HepG2 (cell line): Measurements from ENCODE around the gene ZNF221. TPM values are rescaled to one million over a fixed set of nuclear protein-coding genes. Genes with fewer than 3 reads are reported as not detected.

Source experiments
- ESRRA ChIP-seq: sonication (generic); formaldehyde crosslinking; IDR thresholded peaks from 2 replicates; pipeline ENCODE4 v1.5.1; 2020; ENCODE audit warnings: mild to moderate bottlenecking, low read depth, missing genetic modification reagents
- HOXD1 ChIP-seq: sonication (generic); formaldehyde crosslinking; IDR thresholded peaks from 2 replicates; pipeline ENCODE4 v1.5.0; 2020; ENCODE audit warnings: missing genetic modification reagents
- NFE2 ChIP-seq: sonication (generic); formaldehyde crosslinking; IDR thresholded peaks from 2 replicates; pipeline ENCODE4 v1.4.0; 2020; ENCODE audit warnings: missing genetic modification reagents
- PHF20 ChIP-seq: sonication (generic); formaldehyde crosslinking; IDR thresholded peaks from 2 replicates; pipeline ENCODE4 v1.5.0; 2020; ENCODE audit warnings: mild to moderate bottlenecking, missing genetic modification reagents
- PHF5A ChIP-seq: IDR thresholded peaks from one replicate; pipeline ENCODE4 v1.6.1; 2018; ENCODE audit warnings: low read depth, missing genetic modification reagents; ENCODE audit not compliant: unreplicated experiment
- POLR2A ChIP-seq, 2 experiments: IDR thresholded peaks; 2 replicates each; pipeline ENCODE4 v1.6.1; 2011; ENCODE audit warnings: low read depth in 2 of 2, low read length in 2 of 2, mild to moderate bottlenecking in 1 of 2, moderate library complexity in 1 of 2; ENCODE audit not compliant: insufficient read depth in 1 of 2
- TFDP2 ChIP-seq: sonication (generic); formaldehyde crosslinking; IDR thresholded peaks from 2 replicates; pipeline ENCODE4 v1.4.0; 2020; ENCODE audit warnings: missing genetic modification reagents
- ZNF441 ChIP-seq: sonication (generic); formaldehyde crosslinking; IDR thresholded peaks from 2 replicates; pipeline ENCODE4 v1.7.0; 2021; ENCODE audit warnings: missing genetic modification reagents, borderline replicate concordance
- ZNF446 ChIP-seq: sonication (generic); formaldehyde crosslinking; IDR thresholded peaks from 2 replicates; pipeline ENCODE4 v1.5.0; 2020; ENCODE audit warnings: mild to moderate bottlenecking, missing genetic modification reagents
- ZNF646 ChIP-seq: sonication (generic); formaldehyde crosslinking; IDR thresholded peaks from 2 replicates; pipeline ENCODE4 v1.9.0; 2021; ENCODE audit warnings: mild to moderate bottlenecking, missing genetic modification reagents
- ZNF703 ChIP-seq: sonication (generic); formaldehyde crosslinking; IDR thresholded peaks from 2 replicates; pipeline ENCODE4 v1.5.1; 2020; ENCODE audit warnings: missing genetic modification reagents, mild to moderate bottlenecking, moderate library complexity, borderline replicate concordance
- polyA plus RNA-seq, 8 experiments: library from polyadenylated mRNA; depleted of rRNA in 3 of 8; stranded (reverse) in 7 of 8; unstranded in 1 of 8; fragments of >200 nt; fragmentation: Illumina TruSeq in 4 of 8; extraction: Trizol in 4 of 8; gene quantifications; 2 replicates each; pipeline versions ENCODE4 v1.2.1 to v1.2.3, GENCODE V29; 2011 to 2016; ENCODE audit warnings: low read depth in 4 of 8, missing spikeins in 1 of 8, mixed read lengths in 1 of 8; ENCODE audit not compliant: insufficient read depth in 1 of 8
- total RNA-seq, 5 experiments: library from RNA; depleted of rRNA; stranded (reverse); fragments of >200 nt; fragmentation: Illumina TruSeq; extraction: Trizol; gene quantifications; 2 replicates each; pipeline ENCODE4 v1.2.3, GENCODE V29; 2016; ENCODE audit warnings: low read depth in 1 of 5
- TF ChIP-seq, protein P1 (sequence below): sonication (generic); formaldehyde crosslinking; IDR thresholded peaks from 2 replicates; pipeline ENCODE4 v1.8.1; 2023; ENCODE audit warnings: mild to moderate bottlenecking, moderate library complexity, missing genetic modification reagents
- TF ChIP-seq, protein P2 (sequence below): sonication (generic); formaldehyde crosslinking; IDR thresholded peaks from 2 replicates; pipeline ENCODE4 v1.9.0; 2021; ENCODE audit warnings: missing genetic modification reagents, mild to moderate bottlenecking, borderline replicate concordance
- TF ChIP-seq, protein P3 (sequence below): sonication (generic); formaldehyde crosslinking; IDR thresholded peaks from 2 replicates; pipeline ENCODE4 v1.8.0; 2022; ENCODE audit warnings: missing genetic modification reagents, mild to moderate bottlenecking, borderline replicate concordance

The ZNF221 gene
- total and polyA plus RNA-seq, 2 of the 13 experiments (the other 11 are each of a cell fraction or from before 2014, with no cell fraction given), result 0.48 to 3.4 TPM

GRCh38 chr19:44002566-44003460 is 51.8 kb downstream of the ZNF221 start, which contains the start of gene ZNF230 (continued):
- TF ChIP-seq, protein P1, sequence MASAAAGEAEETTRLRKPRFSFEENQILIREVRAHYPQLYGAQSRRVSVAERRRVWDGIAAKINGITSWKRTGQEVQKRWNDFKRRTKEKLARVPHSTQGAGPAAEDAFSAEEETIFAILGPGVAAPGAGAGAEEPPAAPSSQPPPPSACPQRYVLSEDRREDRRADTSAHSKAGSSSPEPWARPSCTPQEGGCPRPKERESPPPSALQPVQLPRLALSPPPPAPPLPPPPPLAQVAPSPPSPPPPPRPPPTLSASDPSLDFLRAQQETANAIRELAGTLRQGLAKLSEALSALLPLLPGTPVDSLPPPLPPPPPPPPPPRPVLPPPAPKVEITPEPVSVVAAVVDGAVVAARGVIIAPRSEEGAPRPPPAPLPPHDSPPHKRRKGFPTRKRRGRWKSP (CRISPR knock-in tag), result peak; percentile 41; the same call in 1 of the 2 replicates
- no peak for TF ChIP-seq NFE2 (CRISPR knock-in tag)
- no peak for TF ChIP-seq ZNF446 (CRISPR knock-in tag)
- TF ChIP-seq, protein P2, sequence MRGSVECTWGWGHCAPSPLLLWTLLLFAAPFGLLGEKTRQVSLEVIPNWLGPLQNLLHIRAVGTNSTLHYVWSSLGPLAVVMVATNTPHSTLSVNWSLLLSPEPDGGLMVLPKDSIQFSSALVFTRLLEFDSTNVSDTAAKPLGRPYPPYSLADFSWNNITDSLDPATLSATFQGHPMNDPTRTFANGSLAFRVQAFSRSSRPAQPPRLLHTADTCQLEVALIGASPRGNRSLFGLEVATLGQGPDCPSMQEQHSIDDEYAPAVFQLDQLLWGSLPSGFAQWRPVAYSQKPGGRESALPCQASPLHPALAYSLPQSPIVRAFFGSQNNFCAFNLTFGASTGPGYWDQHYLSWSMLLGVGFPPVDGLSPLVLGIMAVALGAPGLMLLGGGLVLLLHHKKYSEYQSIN (CRISPR knock-in tag), result no peak
- no peak for TF ChIP-seq PHF5A (CRISPR knock-in tag)
- TF ChIP-seq PHF20 (CRISPR knock-in tag), result peak; percentile 86
- TF ChIP-seq, protein P3, sequence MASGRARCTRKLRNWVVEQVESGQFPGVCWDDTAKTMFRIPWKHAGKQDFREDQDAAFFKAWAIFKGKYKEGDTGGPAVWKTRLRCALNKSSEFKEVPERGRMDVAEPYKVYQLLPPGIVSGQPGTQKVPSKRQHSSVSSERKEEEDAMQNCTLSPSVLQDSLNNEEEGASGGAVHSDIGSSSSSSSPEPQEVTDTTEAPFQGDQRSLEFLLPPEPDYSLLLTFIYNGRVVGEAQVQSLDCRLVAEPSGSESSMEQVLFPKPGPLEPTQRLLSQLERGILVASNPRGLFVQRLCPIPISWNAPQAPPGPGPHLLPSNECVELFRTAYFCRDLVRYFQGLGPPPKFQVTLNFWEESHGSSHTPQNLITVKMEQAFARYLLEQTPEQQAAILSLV (CRISPR knock-in tag), result no peak
- TF ChIP-seq ZNF646 (CRISPR knock-in tag), result no peak; the same call in 1 of the 2 replicates
- TF ChIP-seq ESRRA (CRISPR knock-in tag), result 0 out of 2 replicates have a peak, but pooled peaks have one; percentile 24
- TF ChIP-seq POLR2A (IDR thresholded peaks at IDR 0.05; ENCODE audit: insufficient read depth in 1 of 2, low read depth in 2 of 2, low read length in 2 of 2), result peak; percentile 57 to 58; a peak in 3 of 4 replicates
- peak; percentile 82 for TF ChIP-seq TFDP2
- TF ChIP-seq ZNF441 (CRISPR knock-in tag), result peak; percentile 97
- no peak for TF ChIP-seq HOXD1 (CRISPR knock-in tag)
- TF ChIP-seq ZNF703 (CRISPR knock-in tag), result no peak
